H9 (cell line): ENCODE measurements around the gene CTNNAL1. TPM values are rescaled to one million over a fixed set of nuclear protein-coding genes. Genes with fewer than 3 reads are reported as not detected.

Experiments
- DNase-seq: peaks from one replicate; pipeline ENCODE4 v3.0.0-alpha.2; 2017
- H2AFZ ChIP-seq: one replicate; pipeline ENCODE4 v1.6.1; 2013; ENCODE audit warnings: mild to moderate bottlenecking, low read length, control low read depth, moderate library complexity
- H2AK5ac ChIP-seq: 2 replicates; pipeline ENCODE4 v1.6.1; 2013; ENCODE audit warnings: low read length, control low read depth, mixed read lengths; ENCODE audit not compliant: insufficient read length
- H2BK120ac ChIP-seq: one replicate; pipeline ENCODE4 v1.6.1; 2013; ENCODE audit warnings: low read depth, mild to moderate bottlenecking, low read length, control low read depth, inconsistent platforms; ENCODE audit not compliant: poor library complexity, severe bottlenecking
- H2BK12ac ChIP-seq: 2 replicates; pipeline ENCODE4 v1.6.1; 2013; ENCODE audit warnings: low read length, control low read depth, mixed read lengths, low read depth; ENCODE audit not compliant: insufficient read length
- H2BK15ac ChIP-seq: 2 replicates; pipeline ENCODE4 v1.6.1; 2013; ENCODE audit warnings: low read depth, low read length, control low read depth
- H2BK20ac ChIP-seq: one replicate; pipeline ENCODE4 v1.6.1; 2013; ENCODE audit warnings: low read depth, mild to moderate bottlenecking, low read length, control low read depth, inconsistent platforms; ENCODE audit not compliant: poor library complexity, severe bottlenecking
- H2BK5ac ChIP-seq: 2 replicates; pipeline ENCODE4 v1.6.1; 2013; ENCODE audit warnings: low read length, control low read depth, mixed read lengths; ENCODE audit not compliant: insufficient read length
- H3K14ac ChIP-seq: 2 replicates; pipeline ENCODE4 v1.6.1; 2013; ENCODE audit warnings: low read length, control low read depth; ENCODE audit not compliant: insufficient read depth
- H3K18ac ChIP-seq: 2 replicates; pipeline ENCODE4 v1.6.1; 2013; ENCODE audit warnings: low read depth, mild to moderate bottlenecking, mixed read lengths, low read length, control low read depth; ENCODE audit not compliant: insufficient read length
- H3K23ac ChIP-seq: 2 replicates; pipeline ENCODE4 v1.6.1; 2013; ENCODE audit warnings: low read length, control low read depth, mixed read lengths, low read depth; ENCODE audit not compliant: insufficient read length
- H3K23me2 ChIP-seq: 2 replicates; pipeline ENCODE4 v1.6.1; 2013; ENCODE audit warnings: low read depth, mild to moderate bottlenecking, mixed read lengths, low read length, control low read depth; ENCODE audit not compliant: insufficient read length, poor library complexity, severe bottlenecking
- H3K27ac ChIP-seq: 2 replicates; pipeline ENCODE4 v1.5.1; 2013; ENCODE audit warnings: low read length, control low read depth, mixed read lengths, low read depth; ENCODE audit not compliant: insufficient read length
- H3K27me3 ChIP-seq: 2 replicates; pipeline ENCODE4 v1.6.1; 2013; ENCODE audit warnings: low read length, control low read depth, inconsistent platforms; ENCODE audit not compliant: insufficient read depth
- H3K4ac ChIP-seq: 2 replicates; pipeline ENCODE4 v1.6.1; 2013; ENCODE audit warnings: low read depth, mild to moderate bottlenecking, control low read depth, inconsistent platforms, low read length, moderate library complexity
- H3K4me1 ChIP-seq: 2 replicates; pipeline ENCODE4 v1.6.1; 2013; ENCODE audit warnings: low read length, control low read depth, inconsistent platforms; ENCODE audit not compliant: insufficient read depth
- H3K4me2 ChIP-seq: 2 replicates; pipeline ENCODE4 v1.6.1; 2013; ENCODE audit warnings: low read length, control low read depth, mixed read lengths; ENCODE audit not compliant: insufficient read length, insufficient read depth
- H3K56ac ChIP-seq: 2 replicates; pipeline ENCODE4 v1.6.1; 2013; ENCODE audit warnings: low read depth, mild to moderate bottlenecking, mixed read lengths, low read length, control low read depth; ENCODE audit not compliant: insufficient read length
- H3K79me1 ChIP-seq: 2 replicates; pipeline ENCODE4 v1.6.1; 2013; ENCODE audit warnings: low read depth, mild to moderate bottlenecking, moderate library complexity, low read length, control low read depth, inconsistent platforms; ENCODE audit not compliant: insufficient read depth, poor library complexity, severe bottlenecking
- H3K79me2 ChIP-seq: 2 replicates; pipeline ENCODE4 v1.6.1; 2013; ENCODE audit warnings: low read length, control low read depth, inconsistent platforms; ENCODE audit not compliant: insufficient read depth
- H3K9ac ChIP-seq: 2 replicates; pipeline ENCODE4 v1.6.1; 2013; ENCODE audit warnings: low read length, control low read depth, mixed read lengths; ENCODE audit not compliant: insufficient read length; ENCODE audit errors: extremely low read depth
- H3K9me3 ChIP-seq: one replicate; pipeline ENCODE4 v1.6.1; 2013; ENCODE audit warnings: low read depth, low read length, inconsistent platforms; ENCODE audit not compliant: control insufficient read depth
- H3T11ph ChIP-seq: one replicate; pipeline ENCODE4 v1.6.1; 2013; ENCODE audit warnings: mild to moderate bottlenecking, low read length, control low read depth, inconsistent platforms
- H4K20me1 ChIP-seq: one replicate; pipeline ENCODE4 v1.6.1; 2013; ENCODE audit not compliant: control insufficient read depth, insufficient read length, insufficient read depth
- H4K5ac ChIP-seq: 2 replicates; pipeline ENCODE4 v1.6.1; 2013; ENCODE audit warnings: low read depth, mild to moderate bottlenecking, mixed read lengths, low read length, control low read depth; ENCODE audit not compliant: insufficient read length
- H4K8ac ChIP-seq: replicated peaks from 2 replicates; pipeline ENCODE4 v1.6.1; 2013; ENCODE audit warnings: low read length, control low read depth, mixed read lengths, low read depth; ENCODE audit not compliant: insufficient read length
- H4K91ac ChIP-seq: 2 replicates; pipeline ENCODE4 v1.6.1; 2013; ENCODE audit warnings: low read depth, mild to moderate bottlenecking, moderate library complexity, mixed read lengths, low read length, control low read depth; ENCODE audit not compliant: insufficient read length
- H3K27ac Mint-ChIP-seq, 3 experiments: 2 replicates in 2 of 3; 3 replicates in 1 of 3; pipeline ENCODE4 v1.8.0; 2020 to 2021; ENCODE audit warnings: mixed read lengths in 3 of 3, mild to moderate bottlenecking in 1 of 3, moderate library complexity in 1 of 3
- H3K27me3 Mint-ChIP-seq: 2 replicates; pipeline ENCODE4 v1.8.0; 2021; ENCODE audit warnings: low read depth, mild to moderate bottlenecking, moderate library complexity, mixed read lengths
- H3K36me3 Mint-ChIP-seq, 3 experiments: 2 replicates in 2 of 3; 3 replicates in 1 of 3; pipeline ENCODE4 v1.8.0; 2020 to 2021; ENCODE audit warnings: low read depth in 3 of 3, mixed read lengths in 3 of 3; ENCODE audit not compliant: insufficient read depth in 1 of 3
- H3K4me1 Mint-ChIP-seq, 2 experiments: 2 replicates each; pipeline ENCODE4 v1.8.0; 2020; ENCODE audit warnings: mixed read lengths in 2 of 2
- H3K4me3 Mint-ChIP-seq, 2 experiments: 2 replicates in 1 of 2; 3 replicates in 1 of 2; pipeline ENCODE4 v1.8.0; 2020 to 2021; ENCODE audit warnings: mild to moderate bottlenecking in 2 of 2, mixed read lengths in 2 of 2, moderate library complexity in 1 of 2
- H3K9me3 Mint-ChIP-seq, 2 experiments: 2 replicates in 1 of 2; 3 replicates in 1 of 2; pipeline ENCODE4 v1.8.0; 2020; ENCODE audit warnings: mild to moderate bottlenecking in 2 of 2, mixed read lengths in 2 of 2, moderate library complexity in 1 of 2
- CTCF ChIP-seq: fragments of 200-600 bp; sonication (generic); conservative IDR thresholded peaks from 3 replicates; pipeline ENCODE4 v1.8.0; 2021; ENCODE audit warnings: antibody characterized with exemption, mild to moderate bottlenecking
- WGBS: extraction: QIAGEN DNeasy Blood & Tissue Kit; methylation state at CpG from one replicate; pipeline ENCODE4 v1.1.7; 2013; ENCODE audit warnings: missing lambda C conversion rate, low lambda C conversion rate, mixed read lengths; ENCODE audit not compliant: insufficient read length; ENCODE audit errors: extremely low coverage; 5-methylcytosine and 5-hydroxymethylcytosine counted together
- total RNA-seq: library from RNA; stranded (reverse); gene quantifications from 2 replicates; pipeline ENCODE4 v1.2.1, GENCODE V29; 2021

The CTNNAL1 gene
- total RNA-seq, 1 experiment from 2014 or later = 52.9 TPM

DNA sequence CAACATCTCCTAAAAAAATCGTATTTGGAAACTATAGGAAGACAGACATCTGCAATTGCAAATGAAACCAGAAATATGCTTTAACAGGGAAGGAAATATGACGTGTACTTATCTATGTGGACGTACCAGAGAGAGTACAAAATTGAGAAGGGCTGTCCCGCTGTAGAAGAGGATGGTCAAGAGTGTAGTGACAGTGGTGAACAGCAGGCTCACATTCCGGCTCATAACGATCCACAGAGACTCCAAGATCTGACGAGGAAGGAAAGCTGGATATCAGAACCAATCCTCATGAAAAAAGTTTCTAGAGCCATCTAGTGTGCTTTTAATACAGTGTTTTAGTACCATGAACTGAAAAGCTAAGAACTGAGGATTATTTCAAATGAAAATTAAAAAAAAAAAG lies 37.1 kb upstream of the CTNNAL1 start:
- Histone ChIP-seq H2BK120ac (no peak overlapping the region), H3K4me1 (peaks cover 3% of the 10 kb centered on the region; the same call in 1 of the 2 replicates), H3K79me1 (peaks cover 2% of the 10 kb centered on the region), H4K91ac (no peak overlapping the region), H3K23me2 (no peaks in the 10 kb centered on the region), H2AFZ (no peak overlapping the region), H3K79me2 (no peaks in the 10 kb centered on the region), H3K27me3 (no peaks in the 10 kb centered on the region), H2BK5ac (no peak overlapping the region), H3T11ph (no peak overlapping the region), H4K5ac (no peak overlapping the region), H3K23ac (no peak overlapping the region), H2AK5ac (no peak overlapping the region), H2BK12ac (no peak overlapping the region), H3K18ac (no peak overlapping the region), H3K14ac (no peak overlapping the region), H2BK20ac (no peak overlapping the region), H4K8ac (no peak overlapping the region), H4K20me1 (no peaks in the 10 kb centered on the region), H3K27ac (no peak overlapping the region), H3K9ac (no peak overlapping the region), H3K56ac (no peak overlapping the region), H2BK15ac (no peak overlapping the region), H3K9me3 (no peaks in the 10 kb centered on the region), H3K4me2 (no peak overlapping the region), H3K4ac (no peak overlapping the region)
- no peak overlapping the region for H3K4me3 Mint-ChIP-seq
- DNase-seq = no peak
- WGBS = no CpG with 5 or more reads among the region's 7 CpGs
- H3K4me1 Mint-ChIP-seq = peaks cover 18 to 20% of the 10 kb centered on the region in 2 experiments
- H3K27ac Mint-ChIP-seq = no peak overlapping the region
- no peaks in the 10 kb centered on the region for H3K9me3 Mint-ChIP-seq
- H3K36me3 Mint-ChIP-seq = peaks cover 44 to 86% (median 85%) of the 10 kb centered on the region in 3 experiments; a peak in 6 of 7 replicates
- no peaks in the 10 kb centered on the region for H3K27me3 Mint-ChIP-seq
- no peak for TF ChIP-seq CTCF
